H1 (cell line): ENCODE measurements around the gene RCE1. TPM values are rescaled to one million over a fixed set of nuclear protein-coding genes. Genes with fewer than 3 reads are reported as not detected.

Experiments
- CTCF ChIA-PET: fragments of 300-600 bp; sonication (Branson Sonifier 250); formaldehyde crosslinking; loops from one replicate; lab custom pipeline; 2021; ENCODE audit not compliant: partially characterized antibody; lab: Charles Lee
- POLR2A ChIA-PET: fragments of 300-600 bp; sonication (Branson Sonifier 250); formaldehyde crosslinking; loops from one replicate; lab custom pipeline; 2021; ENCODE audit warnings: inconsistent platforms; ENCODE audit not compliant: partially characterized antibody; lab: Charles Lee
- DNase-seq, 2 experiments: peaks; one replicate each; pipeline versions ENCODE4 v3.0.0 to v3.0.0-alpha.2; 2010 to 2022; ENCODE audit warnings: low spot score in 2 of 2, low read depth in 1 of 2, mixed read lengths in 1 of 2
- FAIRE-seq: peaks from 2 replicates; lab custom pipeline; 2011; peaks lifted over from hg19 to GRCh38; lab: Jason Lieb, UNC
- H2AFZ ChIP-seq: 2 replicates; pipeline ENCODE4 v1.8.1; 2012; ENCODE audit warnings: low read length, inconsistent platforms
- H2AK5ac ChIP-seq: 2 replicates; pipeline ENCODE4 v1.6.1; 2013; ENCODE audit warnings: low read depth, low read length
- H2BK120ac ChIP-seq: replicated peaks from 2 replicates; pipeline ENCODE3; 2013; ENCODE audit warnings: low read depth, low read length, inconsistent platforms
- H2BK12ac ChIP-seq: 2 replicates; pipeline ENCODE4 v1.6.1; 2013; ENCODE audit warnings: low read depth, low read length
- H2BK15ac ChIP-seq: 2 replicates; pipeline ENCODE4 v1.6.1; 2013; ENCODE audit warnings: low read length
- H2BK20ac ChIP-seq: 2 replicates; pipeline ENCODE4 v1.6.1; 2013; ENCODE audit warnings: low read length
- H2BK5ac ChIP-seq: 2 replicates; pipeline ENCODE4 v1.6.1; 2013; ENCODE audit warnings: low read depth, low read length
- H3K14ac ChIP-seq: 2 replicates; pipeline ENCODE4 v1.6.1; 2013; ENCODE audit warnings: inconsistent platforms; ENCODE audit not compliant: insufficient read length
- H3K18ac ChIP-seq: 2 replicates; pipeline ENCODE4 v1.6.1; 2013; ENCODE audit warnings: low read length; ENCODE audit errors: extremely low read depth
- H3K23ac ChIP-seq: 2 replicates; pipeline ENCODE4 v1.6.1; 2013; ENCODE audit warnings: inconsistent platforms; ENCODE audit not compliant: insufficient read length
- H3K23me2 ChIP-seq: 2 replicates; pipeline ENCODE4 v1.6.1; 2013; ENCODE audit warnings: low read depth, low read length
- H3K27ac ChIP-seq: 2 replicates; pipeline ENCODE4 v1.6.1; 2011; ENCODE audit warnings: low read depth, low read length, inconsistent platforms
- H3K27me3 ChIP-seq, 4 experiments: replicated peaks in 1 of 4; 1 replicate in 1 of 4; 2 replicates in 3 of 4; pipeline versions ENCODE4 v1.6.1 to v1.8.1; 2011 to 2013; ENCODE audit warnings: low read length in 3 of 4, mild to moderate bottlenecking in 3 of 4, inconsistent platforms in 2 of 4, mixed read lengths in 2 of 4, moderate library complexity in 1 of 4; ENCODE audit not compliant: control insufficient read depth in 3 of 4, insufficient read depth in 3 of 4; ENCODE audit errors: extremely low read depth in 1 of 4
- H3K36me3 ChIP-seq, 4 experiments: 2 replicates each; pipeline versions ENCODE4 v1.6.1 to v1.8.1; 2011 to 2013; ENCODE audit warnings: mild to moderate bottlenecking in 4 of 4, low read length in 3 of 4, moderate library complexity in 2 of 4, control low read depth in 1 of 4, inconsistent platforms in 1 of 4; ENCODE audit not compliant: insufficient read depth in 4 of 4, control insufficient read depth in 2 of 4
- H3K4ac ChIP-seq: replicated peaks from 2 replicates; pipeline ENCODE3; 2013; ENCODE audit warnings: low read length, low read depth, mixed read lengths, inconsistent platforms; ENCODE audit not compliant: insufficient read length
- H3K4me1 ChIP-seq, 4 experiments: replicated peaks in 1 of 4; 1 replicate in 1 of 4; 2 replicates in 3 of 4; pipeline versions ENCODE4 v1.6.1 to v1.8.1; 2011 to 2013; ENCODE audit warnings: low read length in 3 of 4, inconsistent platforms in 2 of 4, mixed read lengths in 1 of 4; ENCODE audit not compliant: insufficient read depth in 4 of 4, control insufficient read depth in 3 of 4
- H3K4me2 ChIP-seq, 2 experiments: 2 replicates each; pipeline versions ENCODE4 v1.6.1 to v1.8.1; 2011 to 2013; ENCODE audit warnings: low read depth in 2 of 2, low read length in 2 of 2, control low read depth in 1 of 2, inconsistent platforms in 1 of 2, mild to moderate bottlenecking in 1 of 2; ENCODE audit not compliant: insufficient read depth in 1 of 2
- H3K4me3 ChIP-seq, 4 experiments: fragments of 200-600, 300-600 bp in 1 of 4; sonication (generic), shearing (Covaris generic), sonication (Bioruptor Twin) in 1 of 4; 2 replicates each; pipeline versions ENCODE4 v1.5.1 to v1.8.1; 2011 to 2016; ENCODE audit warnings: low read length in 4 of 4, low read depth in 3 of 4, control low read depth in 2 of 4, inconsistent platforms in 2 of 4, mild to moderate bottlenecking in 2 of 4, mixed read lengths in 1 of 4, moderate library complexity in 1 of 4; ENCODE audit not compliant: insufficient read depth in 2 of 4; ENCODE audit errors: extremely low read depth in 1 of 4
- H3K56ac ChIP-seq: replicated peaks from 2 replicates; pipeline ENCODE3; 2013; ENCODE audit warnings: low read depth, mild to moderate bottlenecking, mixed read lengths, low read length, inconsistent platforms; ENCODE audit not compliant: insufficient read length
- H3K79me1 ChIP-seq: 2 replicates; pipeline ENCODE4 v1.6.1; 2013; ENCODE audit warnings: low read depth, low read length, control low read depth
- H3K79me2 ChIP-seq, 2 experiments: 2 replicates each; pipeline versions ENCODE4 v1.6.1 to v1.8.1; 2012 to 2013; ENCODE audit warnings: low read length in 2 of 2, mild to moderate bottlenecking in 2 of 2, inconsistent platforms in 1 of 2; ENCODE audit not compliant: insufficient read depth in 2 of 2, control insufficient read depth in 1 of 2
- H3K9ac ChIP-seq, 4 experiments: replicated peaks in 1 of 4; 1 replicate in 1 of 4; 2 replicates in 3 of 4; pipeline versions ENCODE4 v1.6.1 to v1.8.1; 2011 to 2013; ENCODE audit warnings: low read depth in 3 of 4, low read length in 3 of 4, control low read depth in 2 of 4, mild to moderate bottlenecking in 2 of 4, moderate library complexity in 2 of 4, inconsistent platforms in 1 of 4; ENCODE audit errors: extremely low read depth in 1 of 4
- H3K9me3 ChIP-seq, 2 experiments: 2 replicates each; pipeline versions ENCODE4 v1.6.1 to v1.8.1; 2012 to 2013; ENCODE audit warnings: mild to moderate bottlenecking in 2 of 2, moderate library complexity in 2 of 2, control low read depth in 1 of 2, inconsistent platforms in 1 of 2, low read depth in 1 of 2, low read length in 1 of 2, mixed read lengths in 1 of 2; ENCODE audit not compliant: insufficient read depth in 2 of 2
- H4K20me1 ChIP-seq, 2 experiments: replicated peaks in 1 of 2; 2 replicates each; pipeline versions ENCODE3 to v1.8.1; 2011 to 2013; ENCODE audit warnings: inconsistent platforms in 2 of 2, low read length in 2 of 2, mild to moderate bottlenecking in 1 of 2; ENCODE audit not compliant: insufficient read depth in 2 of 2, control insufficient read depth in 1 of 2
- H4K5ac ChIP-seq: 2 replicates; pipeline ENCODE4 v1.6.1; 2013; ENCODE audit warnings: low read length, low read depth, mixed read lengths, inconsistent platforms; ENCODE audit not compliant: insufficient read length
- H4K8ac ChIP-seq: 2 replicates; pipeline ENCODE4 v1.8.0; 2013; ENCODE audit warnings: mild to moderate bottlenecking, moderate library complexity, low read length, inconsistent platforms; ENCODE audit not compliant: insufficient read depth; ENCODE audit errors: extremely low read depth
- H4K91ac ChIP-seq: replicated peaks from 2 replicates; pipeline ENCODE3; 2013; ENCODE audit warnings: low read length, mixed read lengths, inconsistent platforms; ENCODE audit not compliant: insufficient read length
- BRCA1 ChIP-seq: IDR thresholded peaks from 2 replicates; pipeline ENCODE4 v1.6.1; 2012; ENCODE audit warnings: low read depth, low read length, improper control_type of control experiment
- CHD1 ChIP-seq: IDR thresholded peaks from 2 replicates; pipeline ENCODE4 v1.6.1; 2012; ENCODE audit warnings: low read depth, low read length, improper control_type of control experiment
- WGBS, 2 experiments: shearing (Covaris generic) in 1 of 2; methylation state at CpG; one replicate each; pipeline versions ENCODE4 v1.1.6 to v1.1.7; 2013 to 2015; ENCODE audit warnings: low lambda C conversion rate in 2 of 2, mixed read lengths in 2 of 2, inconsistent platforms in 1 of 2, low coverage in 1 of 2, missing lambda C conversion rate in 1 of 2; ENCODE audit not compliant: insufficient replicate concordance in 2 of 2, insufficient coverage in 1 of 2, insufficient read length in 1 of 2; ENCODE audit errors: extremely low coverage in 1 of 2, missing lambda C conversion rate in 1 of 2; 5-methylcytosine and 5-hydroxymethylcytosine counted together
- polyA plus RNA-seq, 7 experiments: library from polyadenylated mRNA; depleted of rRNA in 3 of 7; stranded (reverse) in 5 of 7; unstranded in 2 of 7; fragments of >200 nt in 5 of 7; fragments of 200-250 nt in 2 of 7; gene quantifications; 1 replicate in 5 of 7; 2 replicates in 1 of 7; 4 replicates in 1 of 7; pipeline versions ENCODE4 v1.2.1 to v1.2.3, GENCODE V29; 2011 to 2013; ENCODE audit warnings: missing spikeins in 2 of 7, mixed read lengths in 2 of 7
- total RNA-seq: library from RNA; stranded (reverse); fragmentation: NEBNext Ultra II Directional; extraction: Animal tissue kit (Norgen Biotek cat#: 25700); gene quantifications from 2 replicates; pipeline ENCODE4 v1.2.1, GENCODE V29; 2021
- TF ChIP-seq, protein P1 (sequence below), 3 experiments: IDR thresholded peaks; 1 replicate in 2 of 3; 2 replicates in 1 of 3; pipeline versions ENCODE4 v1.5.1 to v1.6.1; 2011; ENCODE audit warnings: low read length in 3 of 3, mild to moderate bottlenecking in 3 of 3, inconsistent platforms in 2 of 3, low read depth in 1 of 3, moderate library complexity in 1 of 3; ENCODE audit not compliant: insufficient read depth in 1 of 3; ENCODE audit errors: control extremely low read depth in 1 of 3
- TF ChIP-seq, protein P2 (sequence below): IDR thresholded peaks from 2 replicates; pipeline ENCODE4 v1.6.1; 2012; ENCODE audit warnings: inconsistent platforms
- TF ChIP-seq, protein P3 (sequence below): IDR thresholded peaks from 2 replicates; pipeline ENCODE4 v1.6.1; 2011; ENCODE audit warnings: low read length, improper control_type of control experiment

RCE1 gene
- total and polyA plus RNA-seq, 2 of the 8 experiments (the other 6 are each of a cell fraction or from before 2014, with no cell fraction given), result 35.8 to 84.8 TPM

DNA sequence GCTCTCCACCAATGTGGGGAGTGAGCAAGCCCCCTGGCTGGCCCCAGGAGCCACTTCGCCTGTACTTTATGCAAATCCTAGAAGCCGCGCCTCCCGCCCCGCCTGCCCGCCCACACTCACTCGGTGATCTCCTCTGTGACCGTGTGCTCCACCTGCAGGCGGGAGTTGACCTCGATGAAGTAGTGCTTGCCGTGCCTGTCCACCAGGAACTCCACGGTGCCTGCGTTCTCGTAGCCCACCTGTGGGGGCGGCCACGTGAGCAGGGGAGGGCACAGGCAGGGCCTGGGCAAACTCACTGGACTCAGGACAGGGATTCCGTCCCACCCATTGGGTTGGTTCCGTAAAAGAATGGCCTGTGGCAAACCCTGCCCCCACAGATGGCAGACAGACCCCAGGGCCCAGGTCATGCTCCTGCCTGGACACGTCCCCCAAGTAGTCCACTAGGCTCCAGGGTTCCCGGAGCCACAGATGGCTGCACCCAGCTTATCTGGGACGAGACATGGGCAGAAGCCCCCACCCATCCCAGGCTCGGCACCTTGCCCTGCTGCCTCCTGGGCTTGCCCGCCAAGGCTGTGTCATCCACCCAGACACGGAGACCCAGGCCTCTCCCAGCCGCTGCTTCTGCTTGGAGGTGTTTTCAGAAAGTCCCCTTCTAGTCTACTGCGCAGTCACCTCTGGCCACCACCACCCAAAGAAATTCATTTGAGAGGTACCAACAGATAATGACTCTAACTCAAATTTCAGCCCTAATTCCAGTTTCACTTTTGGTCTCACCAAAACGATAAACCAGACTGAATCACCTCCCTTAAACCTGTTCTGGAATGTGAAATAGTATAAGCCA lies 25.7 kb downstream of the RCE1 start:
- Histone ChIP-seq H3K4ac (no peak overlapping the region), H3K23me2 (no peaks in the 10 kb centered on the region), H2BK15ac (peak overlapping the region; percentile 67; the same call in 1 of the 2 replicates), H3K4me2 (peak overlapping the region in 1 of 2 experiments; percentile 18; a peak in 1 of 4 replicates), H3K79me1 (no peaks in the 10 kb centered on the region), H2BK120ac (peak overlapping the region; percentile 43), H4K91ac (peak overlapping the region; percentile 85), H3K4me3 (no peak overlapping the region), H4K8ac (peak overlapping the region; percentile 15; the same call in 1 of the 2 replicates), H3K9ac (no peak overlapping the region), H4K5ac (peak overlapping the region; percentile 78), H3K18ac (peak overlapping the region; percentile 19; the same call in 1 of the 2 replicates), H2BK20ac (no peak overlapping the region), H3K27ac (no peak overlapping the region), H3K36me3 (0 out of 8 replicates have a peak, but pooled peaks cover 0 to 2% (median 0%) of the 10 kb centered on the region in 4 experiments), H2AFZ (no peak overlapping the region), H3K79me2 (no peaks in the 10 kb centered on the region), H3K27me3 (no peaks in the 10 kb centered on the region), H3K9me3 (no peaks in the 10 kb centered on the region), H2BK5ac (peak overlapping the region; percentile 80; the same call in 1 of the 2 replicates), H3K56ac (peak overlapping the region; percentile 46), H2AK5ac (no peak overlapping the region), H3K4me1 (peaks cover 0 to 12% (median 2%) of the 10 kb centered on the region in 4 experiments; a peak in 5 of 7 replicates), H2BK12ac (0 out of 2 replicates have a peak overlapping the region, but pooled peaks have one; percentile 39), H3K14ac (no peak overlapping the region), H4K20me1 (peaks cover 0 to 2% of the 10 kb centered on the region in 2 experiments), H3K23ac (no peak overlapping the region)
- CTCF ChIA-PET, result interaction anchor here (1.0 to 13.8 kb wide), 9 partner anchors 8 to 152 kb away, joined by 3 to 199 read pairs (median 10); partner anchors contain the start of genes C11orf86 and RCE1
- WGBS, 2 experiments, result 42% methylated on average over 26 of the region's 27 CpGs; no CpG with 5 or more reads in 1 of the 2 experiments
- FAIRE-seq (peak; percentile 48), DNase-seq (peak in 1 of 2 experiments; percentile 89)
- POLR2A ChIA-PET, result interaction anchor here (2.2 kb wide), 1 partner anchor 13 kb away, joined by 7 read pairs; no protein-coding TSS in a partner anchor
- TF ChIP-seq BRCA1, result no peak
- TF ChIP-seq, protein P1, sequence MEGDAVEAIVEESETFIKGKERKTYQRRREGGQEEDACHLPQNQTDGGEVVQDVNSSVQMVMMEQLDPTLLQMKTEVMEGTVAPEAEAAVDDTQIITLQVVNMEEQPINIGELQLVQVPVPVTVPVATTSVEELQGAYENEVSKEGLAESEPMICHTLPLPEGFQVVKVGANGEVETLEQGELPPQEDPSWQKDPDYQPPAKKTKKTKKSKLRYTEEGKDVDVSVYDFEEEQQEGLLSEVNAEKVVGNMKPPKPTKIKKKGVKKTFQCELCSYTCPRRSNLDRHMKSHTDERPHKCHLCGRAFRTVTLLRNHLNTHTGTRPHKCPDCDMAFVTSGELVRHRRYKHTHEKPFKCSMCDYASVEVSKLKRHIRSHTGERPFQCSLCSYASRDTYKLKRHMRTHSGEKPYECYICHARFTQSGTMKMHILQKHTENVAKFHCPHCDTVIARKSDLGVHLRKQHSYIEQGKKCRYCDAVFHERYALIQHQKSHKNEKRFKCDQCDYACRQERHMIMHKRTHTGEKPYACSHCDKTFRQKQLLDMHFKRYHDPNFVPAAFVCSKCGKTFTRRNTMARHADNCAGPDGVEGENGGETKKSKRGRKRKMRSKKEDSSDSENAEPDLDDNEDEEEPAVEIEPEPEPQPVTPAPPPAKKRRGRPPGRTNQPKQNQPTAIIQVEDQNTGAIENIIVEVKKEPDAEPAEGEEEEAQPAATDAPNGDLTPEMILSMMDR (IDR thresholded peaks at IDR 0.05; ENCODE audit: control extremely low read depth in 1 of 3, insufficient read depth in 1 of 3, low read depth in 1 of 3, low read length in 3 of 3), result peak in 2 of 3 experiments; percentile 90 to 97; a peak in 3 of 4 replicates
- TF ChIP-seq, protein P2, sequence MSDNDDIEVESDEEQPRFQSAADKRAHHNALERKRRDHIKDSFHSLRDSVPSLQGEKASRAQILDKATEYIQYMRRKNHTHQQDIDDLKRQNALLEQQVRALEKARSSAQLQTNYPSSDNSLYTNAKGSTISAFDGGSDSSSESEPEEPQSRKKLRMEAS, result peak; percentile 89
- TF ChIP-seq CHD1, result no peak
- TF ChIP-seq, protein P3, sequence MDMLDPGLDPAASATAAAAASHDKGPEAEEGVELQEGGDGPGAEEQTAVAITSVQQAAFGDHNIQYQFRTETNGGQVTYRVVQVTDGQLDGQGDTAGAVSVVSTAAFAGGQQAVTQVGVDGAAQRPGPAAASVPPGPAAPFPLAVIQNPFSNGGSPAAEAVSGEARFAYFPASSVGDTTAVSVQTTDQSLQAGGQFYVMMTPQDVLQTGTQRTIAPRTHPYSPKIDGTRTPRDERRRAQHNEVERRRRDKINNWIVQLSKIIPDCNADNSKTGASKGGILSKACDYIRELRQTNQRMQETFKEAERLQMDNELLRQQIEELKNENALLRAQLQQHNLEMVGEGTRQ, result peak; percentile 71
